Jurkat, Clone E6-1 (cell line): ENCODE results near the gene ZNF774.
"Not testable (repeated sequence)": the region's sequence is repeated elsewhere in the genome, so short reads cannot be mapped to it uniquely, and the experiment has no call there.

Experiments
- DNase-seq: peaks from one replicate; pipeline ENCODE4 v3.0.0-alpha.2; 2011; ENCODE audit warnings: low read depth, low spot score
- H3K4me3 ChIP-seq: 2 replicates; pipeline ENCODE4 v1.5.1; 2011; ENCODE audit warnings: mild to moderate bottlenecking, low read length, control low read depth, moderate library complexity

ZNF774 gene

GRCh38 chr15:90386221-90386620 lies 34.1 kb downstream of the ZNF774 start:
- H3K4me3 ChIP-seq = no peak overlapping the region
- DNase-seq = no peak

GRCh38 chr15:90387534-90388461 lies 35.7 kb downstream of the ZNF774 start, which contains the start of gene IQGAP1:
IQGAP1 (plus strand) TSS chr15:90388242; CDS start chr15:90388342, 100 bp downstream.
- peak; percentile 93 for DNase-seq
- peak within 1 kb of the TSS; percentile 88 for H3K4me3 ChIP-seq

- DNase-seq = no peak
- H3K4me3 ChIP-seq = peak overlapping the region; percentile 88
Observed at GRCh38 chr15:90388462-90389380, 36.6 kb downstream of the ZNF774 start.

GRCh38 chr15:90389513-90389912 lies 37.4 kb downstream of the ZNF774 start:
- DNase-seq = no peak
- no peak overlapping the region; the same call in 1 of the 2 replicates for H3K4me3 ChIP-seq

- DNase-seq = no peak
- H3K4me3 ChIP-seq = no peak overlapping the region
Observed at GRCh38 chr15:90393040-90393439, 41.0 kb downstream of the ZNF774 start.

- DNase-seq = no peak
Observed at GRCh38 chr15:90394074-90394473, 42.0 kb downstream of the ZNF774 start.

GRCh38 chr15:90394748-90395442 lies 42.8 kb downstream of the ZNF774 start:
- no peak overlapping the region for H3K4me3 ChIP-seq
- DNase-seq = no peak

More at GRCh38 chr15:90394074-90394473, 42.0 kb downstream of the ZNF774 start:
- H3K4me3 ChIP-seq = no peak overlapping the region

GRCh38 chr15:90396321-90396720 lies 44.2 kb downstream of the ZNF774 start:
- no peak overlapping the region for H3K4me3 ChIP-seq
- no peak for DNase-seq

- H3K4me3 ChIP-seq = no peak overlapping the region; the same call in 1 of the 2 replicates
- DNase-seq = no peak
Observed at GRCh38 chr15:90400005-90400758, 48.1 kb downstream of the ZNF774 start.

GRCh38 chr15:90400759-90401314 lies 48.8 kb downstream of the ZNF774 start:
- DNase-seq = peak; percentile 87
- H3K4me3 ChIP-seq = peak overlapping the region; percentile 2; the same call in 1 of the 2 replicates

GRCh38 chr15:90401495-90401894 lies 49.4 kb downstream of the ZNF774 start:
- H3K4me3 ChIP-seq = no peak overlapping the region
- no peak for DNase-seq

- DNase-seq = no peak
- no peak overlapping the region for H3K4me3 ChIP-seq
Observed at GRCh38 chr15:90402223-90402622, 50.1 kb downstream of the ZNF774 start.

- DNase-seq = no peak
- H3K4me3 ChIP-seq = no peak overlapping the region
Observed at GRCh38 chr15:90402767-90403166, 50.7 kb downstream of the ZNF774 start.

GRCh38 chr15:90405055-90405607 lies 53.0 kb downstream of the ZNF774 start:
- H3K4me3 ChIP-seq = no peak overlapping the region
- DNase-seq = no peak

- no peak for DNase-seq
- no peak overlapping the region for H3K4me3 ChIP-seq
Observed at GRCh38 chr15:90407336-90407735, 55.3 kb downstream of the ZNF774 start.

GRCh38 chr15:90407871-90408317 lies 55.8 kb downstream of the ZNF774 start:
- no peak overlapping the region for H3K4me3 ChIP-seq
- DNase-seq = peak; percentile 80

- DNase-seq = no peak
Observed at GRCh38 chr15:90408657-90409056, 56.6 kb downstream of the ZNF774 start.

GRCh38 chr15:90409587-90409986 lies 57.5 kb downstream of the ZNF774 start:
- not testable (repeated sequence) for H3K4me3 ChIP-seq, DNase-seq

More at GRCh38 chr15:90408657-90409056, 56.6 kb downstream of the ZNF774 start:
- H3K4me3 ChIP-seq = no peak overlapping the region
